Ishikawa (cell line): ENCODE data around the gene TMEM150B.
A peak's percentile ranks its signal among the peaks of the same experiment; 100 is the strongest.

Experiments used
- CEBPB ChIP-seq: IDR thresholded peaks from 2 replicates; pipeline ENCODE4 v1.6.1; 2012
- CREB1 ChIP-seq: IDR thresholded peaks from 2 replicates; pipeline ENCODE4 v1.6.1; 2012; ENCODE audit warnings: low read depth
- EGR1 ChIP-seq: IDR thresholded peaks from 2 replicates; pipeline ENCODE4 v1.6.1; 2012
- EP300 ChIP-seq: IDR thresholded peaks from 2 replicates; pipeline ENCODE4 v1.6.1; 2012; ENCODE audit warnings: borderline replicate concordance
- FOXM1 ChIP-seq: IDR thresholded peaks from 2 replicates; pipeline ENCODE4 v1.6.1; 2012; ENCODE audit warnings: low read depth, borderline replicate concordance
- MAX ChIP-seq: IDR thresholded peaks from 2 replicates; pipeline ENCODE4 v1.6.1; 2012
- NFIC ChIP-seq: IDR thresholded peaks from 2 replicates; pipeline ENCODE4 v1.6.1; 2012
- RAD21 ChIP-seq: IDR thresholded peaks from 2 replicates; pipeline ENCODE4 v1.6.1; 2012; ENCODE audit warnings: low read depth
- REST ChIP-seq: IDR thresholded peaks from 2 replicates; pipeline ENCODE4 v1.6.1; 2012; ENCODE audit warnings: low read depth, mild to moderate bottlenecking
- TAF1 ChIP-seq: IDR thresholded peaks from 2 replicates; pipeline ENCODE4 v1.6.1; 2012; ENCODE audit warnings: low read depth, mild to moderate bottlenecking
- TCF12 ChIP-seq: IDR thresholded peaks from 2 replicates; pipeline ENCODE4 v1.6.1; 2012; ENCODE audit warnings: low read depth
- TEAD4 ChIP-seq: IDR thresholded peaks from 2 replicates; pipeline ENCODE4 v1.6.1; 2012
- USF1 ChIP-seq: IDR thresholded peaks from 2 replicates; pipeline ENCODE4 v1.6.1; 2012
- YY1 ChIP-seq: IDR thresholded peaks from 2 replicates; pipeline ENCODE4 v1.6.1; 2012; ENCODE audit warnings: low read depth
- ZBTB7A ChIP-seq: IDR thresholded peaks from 2 replicates; pipeline ENCODE4 v1.6.1; 2012; ENCODE audit warnings: low read depth

TMEM150B gene

GRCh38 chr19:55346725-55347441 is 21.7 kb upstream of the TMEM150B start:
- TF ChIP-seq CREB1 (no peak), TAF1 (no peak), MAX (no peak), TCF12 (no peak), ZBTB7A (no peak), FOXM1 (no peak), EGR1 (no peak), TEAD4 (no peak), CEBPB (no peak), RAD21 (no peak), YY1 (no peak), USF1 (no peak), REST (no peak), EP300 (no peak), NFIC (no peak)

GRCh38 chr19:55345818-55346724 is 20.9 kb upstream of the TMEM150B start:
- TF ChIP-seq EP300, result peak; percentile 26; the same call in 1 of the 2 replicates
- TF ChIP-seq CREB1, result no peak
- TF ChIP-seq TAF1, result no peak
- peak; percentile 89 for TF ChIP-seq NFIC
- TF ChIP-seq TCF12, result peak; percentile 26; the same call in 1 of the 2 replicates
- peak; percentile 39 for TF ChIP-seq MAX
- TF ChIP-seq USF1, result no peak
- TF ChIP-seq ZBTB7A, result 0 out of 2 replicates have a peak, but pooled peaks have one; percentile 16

- TF ChIP-seq USF1 (no peak), TAF1 (no peak), ZBTB7A (no peak), EGR1 (peak; percentile 79), TEAD4 (no peak), MAX (no peak; the same call in 1 of the 2 replicates), EP300 (no peak), TCF12 (no peak)
Measured at GRCh38 chr19:55345101-55345817, 20.1 kb upstream of the TMEM150B start.

- TF ChIP-seq CREB1, result no peak
- TF ChIP-seq MAX, result no peak
- TF ChIP-seq YY1, result no peak
- TF ChIP-seq EGR1, result no peak
- TF ChIP-seq RAD21, result no peak
- no peak for TF ChIP-seq TAF1
- TF ChIP-seq NFIC, result no peak
- TF ChIP-seq USF1, result no peak
Measured at GRCh38 chr19:55344444-55344843, 19.3 kb upstream of the TMEM150B start.
